ENCODE data around the gene PTPN11.
A peak's percentile ranks its signal among the peaks of the same experiment; 100 is the strongest.
"Not testable (repeated sequence)": the region's sequence is repeated elsewhere in the genome, so short reads cannot be mapped to it uniquely, and the experiment has no call there.

Gene PTPN11

DNA sequence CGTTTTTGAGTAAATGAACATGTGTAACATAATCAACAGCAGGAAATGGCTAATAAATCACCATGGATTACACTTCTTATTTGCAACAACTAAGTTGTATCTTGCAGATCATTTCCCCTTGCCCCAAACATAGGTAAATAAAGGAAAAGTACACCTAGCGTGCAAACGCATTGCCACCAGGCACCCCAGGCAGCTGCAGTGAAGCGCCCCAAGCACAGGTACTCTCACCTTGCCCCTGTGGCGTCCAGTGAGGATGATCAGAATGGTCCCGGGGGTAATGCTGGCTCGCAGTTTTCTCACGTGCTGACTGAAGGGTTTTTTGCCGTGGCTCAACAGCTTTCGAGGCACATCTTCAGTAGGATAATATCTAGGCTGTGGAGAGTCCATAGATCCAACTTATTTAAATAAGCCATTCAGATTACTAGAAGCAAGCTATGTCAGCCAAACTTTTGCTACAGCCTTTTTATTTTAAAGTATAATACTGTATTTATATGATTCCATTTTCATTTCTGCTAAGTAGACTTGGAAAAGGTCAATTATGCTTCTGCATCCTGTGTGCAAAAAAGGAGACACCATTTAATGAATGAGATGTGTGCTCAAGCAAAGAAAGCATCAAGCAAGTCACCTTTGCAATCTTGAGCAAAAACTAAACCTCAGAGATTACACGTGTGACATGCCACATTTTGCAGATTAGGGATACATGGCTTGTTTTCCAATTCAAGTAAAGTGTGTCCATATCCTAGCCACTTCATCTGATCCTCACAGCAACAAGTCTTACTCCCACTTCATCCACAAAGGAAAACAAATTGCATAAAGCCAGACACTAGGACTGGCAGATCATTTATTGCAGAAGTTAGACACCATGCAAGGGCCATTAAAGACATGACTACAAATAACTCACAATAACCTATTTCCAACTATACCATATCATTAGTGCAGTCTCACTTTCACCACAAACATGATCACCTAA lies 11.9 kb upstream of the PTPN11 start:
- in situ Hi-C loops (cut with HindIII; ENCODE audit: low pct_ligation_motif_present, low pct_unique_long_range_greater_than_20kb, low sequenced_read_pairs) = no loop called here

DNA sequence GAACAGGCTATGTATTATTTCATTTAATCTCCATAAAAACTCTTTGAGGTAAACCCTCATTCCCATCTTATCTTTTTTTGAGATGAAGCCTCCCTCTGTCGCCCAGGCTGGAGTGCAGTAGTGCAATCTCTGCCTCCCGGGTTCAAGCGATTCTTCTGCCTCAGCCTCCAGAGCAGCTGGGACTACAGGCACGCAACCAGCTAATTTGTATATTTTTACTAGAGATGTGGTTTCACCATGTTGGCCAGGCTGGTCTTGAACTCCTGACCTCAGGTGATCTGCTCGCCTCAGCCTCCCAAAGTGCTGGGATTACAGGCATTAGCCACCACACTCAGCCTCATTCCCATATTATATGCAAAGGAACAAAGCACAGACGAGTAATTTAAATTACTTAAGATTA lies 11.1 kb upstream of the PTPN11 start:
- in situ Hi-C loops (cut with HindIII; ENCODE audit: low pct_ligation_motif_present, low pct_unique_long_range_greater_than_20kb, low sequenced_read_pairs); DNase-seq: not testable (repeated sequence)

More for the DNA sequence above, 11.9 kb upstream of the PTPN11 start:
- DNase-seq = no peak

DNA sequence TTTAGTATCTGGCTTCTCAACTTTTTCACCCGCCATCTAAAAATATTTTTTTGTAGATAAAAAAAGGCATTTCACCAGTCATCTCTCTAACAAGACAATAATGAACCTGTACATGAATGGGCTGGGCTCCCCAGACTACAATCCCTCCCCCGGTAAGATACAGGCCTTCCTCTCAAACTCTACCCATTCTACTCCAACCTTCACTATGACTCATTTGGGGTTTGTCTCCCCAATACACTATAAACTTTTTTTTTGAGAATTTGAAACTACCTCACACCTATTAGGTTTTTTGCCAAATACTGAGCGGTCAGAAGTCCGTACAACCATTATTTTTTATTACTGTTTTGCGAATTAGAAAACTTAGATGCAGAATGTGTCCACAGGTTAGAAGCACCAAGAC lies 10.1 kb upstream of the PTPN11 start:
- in situ Hi-C loops (cut with HindIII; ENCODE audit: low pct_ligation_motif_present, low pct_unique_long_range_greater_than_20kb, low sequenced_read_pairs) = no loop called here

DNA sequence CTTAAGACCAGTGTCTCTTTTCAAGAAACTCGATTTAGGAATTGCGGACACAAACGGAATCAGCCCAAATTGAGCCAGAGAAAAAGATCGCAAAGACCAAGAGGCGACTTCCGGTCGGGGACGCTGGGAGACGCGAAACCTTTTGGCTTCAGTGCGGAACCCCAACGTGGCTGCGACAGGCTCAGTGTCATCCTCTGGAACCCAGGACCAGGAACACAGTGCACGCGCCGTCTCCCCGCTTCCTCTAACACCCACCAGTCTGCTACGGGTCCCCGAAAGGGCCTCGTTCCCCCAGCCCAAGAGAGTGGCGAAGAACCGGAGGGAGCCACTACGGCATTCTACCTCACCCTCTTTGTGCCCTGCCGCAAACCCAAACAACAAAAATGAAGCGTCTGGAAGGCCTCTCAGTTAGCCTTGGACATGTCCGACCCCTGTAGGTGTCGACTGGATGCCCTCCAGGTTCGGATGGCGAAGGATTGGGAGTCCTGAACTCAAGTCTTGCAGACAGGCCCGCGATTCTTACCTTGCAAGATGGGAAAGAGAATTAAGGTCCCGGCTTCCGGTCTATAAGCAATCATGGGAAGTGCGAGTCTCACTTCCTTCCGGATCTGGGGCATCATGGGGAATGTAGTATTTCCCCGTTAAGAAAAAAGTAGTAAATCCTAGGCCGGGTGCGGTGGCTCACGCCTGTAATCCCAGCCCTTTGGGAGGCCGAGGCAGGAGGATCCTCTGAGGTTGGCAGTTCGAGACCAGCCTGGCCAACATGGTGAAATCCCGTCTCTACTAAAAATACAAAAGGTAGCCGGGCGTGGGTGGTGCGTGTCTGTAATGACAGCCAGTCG lies 9.5 kb upstream of the PTPN11 start, which contains the start of gene RPL6:
Gene RPL6 (minus strand): TSS at position 542 of the 842 bp plus-strand sequence. CDS start 949 bp downstream, outside the sequence.
- in situ Hi-C loops (cut with HindIII; ENCODE audit: low pct_ligation_motif_present, low pct_unique_long_range_greater_than_20kb, low sequenced_read_pairs) = no loop called here
- peak; percentile 98 for DNase-seq

More for the DNA sequence above, 10.1 kb upstream of the PTPN11 start:
- DNase-seq = peak; percentile 9

DNA sequence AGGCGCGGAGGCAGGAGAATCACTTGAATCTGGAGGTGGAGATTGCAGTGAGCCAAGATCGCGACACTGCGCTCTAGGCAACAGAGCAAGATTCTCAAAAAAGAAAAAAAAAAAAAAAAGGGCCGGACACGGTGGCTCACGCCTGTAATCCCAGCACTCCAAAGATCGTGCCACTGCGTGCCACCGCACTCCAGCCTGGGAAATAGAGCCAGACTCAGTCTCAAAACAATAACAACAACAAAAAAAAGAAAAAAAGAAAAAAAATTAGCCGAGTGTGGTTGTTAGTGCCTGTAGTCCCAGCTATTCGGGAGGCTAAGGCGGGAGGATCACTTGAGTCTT lies 8.9 kb upstream of the PTPN11 start:
- in situ Hi-C loops (cut with HindIII; ENCODE audit: low pct_ligation_motif_present, low pct_unique_long_range_greater_than_20kb, low sequenced_read_pairs) = no loop called here
- no peak for DNase-seq

DNA sequence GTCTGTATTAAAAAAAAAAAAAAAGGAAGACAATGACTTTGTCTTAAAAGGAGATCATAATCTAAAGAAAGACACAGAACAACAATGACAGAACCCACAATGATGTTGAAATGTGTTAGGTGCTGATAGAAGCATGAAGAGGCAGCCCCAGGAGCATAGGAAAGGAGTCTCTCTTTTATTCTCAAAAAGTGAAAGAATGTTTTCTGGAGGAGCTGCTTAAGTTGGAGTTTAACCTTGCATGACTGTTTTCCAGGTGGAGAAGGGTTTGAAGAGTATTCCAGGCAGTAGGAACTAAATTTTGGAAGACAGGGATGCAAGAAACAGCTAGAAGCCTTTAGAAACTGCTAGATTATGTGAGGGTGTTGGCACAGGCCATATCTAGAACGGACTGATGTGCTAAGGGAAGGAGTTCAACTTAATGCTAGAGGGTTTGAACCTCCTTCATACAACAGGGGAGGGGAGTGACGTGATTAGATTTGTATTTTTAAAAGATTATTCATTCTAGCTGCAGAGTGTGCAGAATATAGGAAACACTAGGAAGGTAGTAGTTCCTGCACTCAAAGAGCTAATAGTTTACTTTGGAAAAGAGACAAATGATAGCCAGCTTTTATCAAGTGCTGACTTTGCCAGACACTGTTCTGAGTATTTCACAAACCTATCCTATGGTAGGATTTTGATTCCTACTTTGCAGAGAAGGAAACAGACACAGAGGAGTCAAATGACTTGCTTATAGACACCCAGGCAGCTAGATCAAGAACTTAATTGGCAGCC lies 4.7 kb upstream of the PTPN11 start:
- DNase-seq = no peak
- in situ Hi-C loops (cut with HindIII; ENCODE audit: low pct_ligation_motif_present, low pct_unique_long_range_greater_than_20kb, low sequenced_read_pairs) = no loop called here

DNA sequence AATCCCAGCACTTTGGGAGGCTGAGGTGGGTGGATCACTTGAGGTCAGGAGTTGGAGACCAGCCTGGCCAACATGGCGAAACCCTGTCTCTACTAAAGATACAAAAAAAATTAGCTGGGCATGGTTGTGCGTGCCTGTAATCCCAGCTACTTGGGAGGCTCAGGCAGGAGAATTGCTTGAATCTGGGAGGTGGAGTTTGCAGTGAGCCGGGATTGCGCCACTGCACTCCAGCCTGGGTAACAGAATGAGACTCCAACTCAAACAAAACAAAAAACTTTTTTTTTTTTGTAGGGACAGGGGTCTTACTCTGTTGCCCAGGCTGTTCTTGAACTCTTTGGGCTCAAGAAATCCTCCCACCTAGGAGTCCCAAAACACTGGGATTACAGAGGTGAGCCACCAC lies 3.3 kb upstream of the PTPN11 start:
- DNase-seq; in situ Hi-C loops (cut with HindIII; ENCODE audit: low pct_ligation_motif_present, low pct_unique_long_range_greater_than_20kb, low sequenced_read_pairs): not testable (repeated sequence)

DNA sequence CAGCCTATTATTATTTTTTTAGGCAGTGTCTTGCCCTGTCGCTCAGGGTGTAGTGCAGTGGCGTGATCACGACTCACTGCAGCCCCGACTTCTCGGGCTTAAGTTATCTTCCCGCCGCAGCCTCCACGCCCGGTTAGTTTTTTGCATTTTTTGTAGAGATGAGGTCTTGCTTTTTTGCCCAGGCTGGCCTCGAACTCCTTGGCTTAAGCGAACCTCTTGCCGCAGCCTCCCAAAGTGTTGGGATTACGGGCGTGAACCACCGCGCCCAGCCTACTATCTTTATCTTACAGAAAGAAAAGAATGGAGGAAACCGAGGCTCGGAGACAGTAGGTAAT lies 507 bp upstream of the PTPN11 start:
- DNase-seq = peak; percentile 65
- in situ Hi-C loops (cut with HindIII; ENCODE audit: low pct_ligation_motif_present, low pct_unique_long_range_greater_than_20kb, low sequenced_read_pairs) = no loop called here

DNA sequence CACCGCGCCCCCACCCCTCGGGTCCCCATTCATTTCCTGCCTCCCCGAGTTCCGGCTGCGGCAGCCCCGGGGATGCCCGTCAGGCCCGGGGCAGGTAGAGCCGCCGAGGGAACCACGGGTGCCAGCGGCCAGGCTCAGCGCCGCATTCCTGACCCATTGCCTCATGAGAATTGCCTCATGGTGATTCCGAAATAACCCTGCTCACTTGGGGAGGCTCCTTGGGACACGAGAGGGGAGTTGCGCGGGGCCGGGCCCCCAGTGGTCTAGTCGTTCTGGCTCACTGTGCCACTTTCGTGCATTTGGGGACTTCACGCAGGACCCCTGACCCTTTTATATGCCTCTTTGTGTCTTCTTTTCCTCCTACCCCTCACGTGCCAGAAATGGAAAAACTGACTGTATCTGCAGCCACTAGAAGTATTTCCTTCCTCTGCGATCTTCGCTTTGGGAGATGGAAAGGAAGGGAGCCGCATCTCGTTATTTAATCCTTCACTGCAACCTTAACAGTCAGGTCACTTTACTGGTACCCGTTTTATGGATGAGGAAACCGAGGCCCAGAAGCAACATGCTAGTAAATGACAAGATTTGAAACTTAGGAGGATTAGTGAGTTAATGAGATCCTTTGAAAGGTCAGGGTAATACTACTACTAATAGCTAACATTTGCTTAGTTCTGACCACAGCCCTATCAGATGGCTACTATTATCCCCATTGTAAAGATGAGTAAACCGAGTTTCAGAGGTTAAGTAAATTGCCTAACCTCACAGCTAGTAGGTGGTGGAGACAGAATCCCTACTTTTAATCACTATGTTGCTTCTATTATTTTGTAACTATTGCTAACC lies 768 bp downstream of the PTPN11 start:
- in situ Hi-C loops (cut with HindIII; ENCODE audit: low pct_ligation_motif_present, low pct_unique_long_range_greater_than_20kb, low sequenced_read_pairs) = no loop called here
- DNase-seq = peak; percentile 93

DNA sequence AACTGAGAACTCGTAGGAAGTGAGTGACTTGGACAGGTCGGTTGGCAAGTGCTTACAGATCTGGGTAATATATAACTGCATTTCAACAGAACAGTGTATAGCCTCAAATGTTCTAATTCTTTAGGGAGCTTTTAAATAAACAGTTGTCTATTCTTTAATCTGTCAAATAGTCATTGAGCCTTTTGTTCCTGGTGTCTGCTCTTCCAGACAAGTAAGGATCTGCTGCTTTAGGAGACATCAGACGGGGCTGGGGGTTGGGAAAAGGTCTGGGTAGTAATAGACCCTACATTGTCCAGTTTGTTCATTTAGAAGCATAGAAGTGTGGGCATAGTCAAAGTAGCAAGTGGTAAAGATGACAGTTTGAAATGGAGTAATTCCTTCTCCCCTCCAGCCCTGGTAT lies 2.0 kb downstream of the PTPN11 start:
- in situ Hi-C loops (cut with HindIII; ENCODE audit: low pct_ligation_motif_present, low pct_unique_long_range_greater_than_20kb, low sequenced_read_pairs) = no loop called here
- no peak for DNase-seq

DNA sequence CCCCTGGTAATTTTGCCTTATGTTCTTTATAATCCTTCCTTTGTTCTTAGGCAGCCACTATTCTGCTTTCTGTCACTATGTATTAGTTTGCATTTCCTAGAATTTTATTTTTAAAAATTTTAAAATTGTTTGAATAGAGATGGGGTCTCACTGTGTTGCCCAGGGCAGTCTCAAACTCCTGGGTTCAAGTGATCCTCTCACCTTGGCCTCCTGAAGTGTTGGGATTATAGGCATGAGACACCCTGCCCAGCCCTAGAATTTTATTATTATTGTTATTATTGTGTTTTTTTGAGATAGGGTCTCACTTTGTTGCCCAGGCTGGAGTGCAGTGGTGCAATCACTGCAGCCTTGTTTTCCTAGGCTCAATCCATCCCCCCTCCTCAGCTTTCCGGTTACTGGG lies 2.6 kb downstream of the PTPN11 start:
- DNase-seq = no peak
- in situ Hi-C loops (cut with HindIII; ENCODE audit: low pct_ligation_motif_present, low pct_unique_long_range_greater_than_20kb, low sequenced_read_pairs) = no loop called here

DNA sequence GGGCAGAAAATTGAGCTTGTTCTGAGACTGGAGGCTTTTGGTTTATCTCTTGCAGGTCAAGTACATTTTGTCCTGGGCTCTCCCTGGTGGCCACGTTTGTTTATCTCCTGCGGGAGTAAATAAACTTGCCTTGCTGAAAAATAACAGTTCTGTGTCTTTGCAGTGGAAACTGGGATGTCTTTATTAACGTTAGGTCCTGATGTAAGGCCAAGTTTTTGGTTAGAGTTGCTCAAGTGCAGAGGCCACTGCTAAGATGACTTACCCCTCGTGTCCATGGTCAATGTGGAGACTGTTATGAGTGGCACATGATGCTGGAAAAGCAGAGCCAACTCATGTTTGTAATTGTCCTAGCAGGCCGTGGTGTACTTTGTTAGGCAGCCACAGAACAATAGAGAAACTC lies 3.8 kb downstream of the PTPN11 start:
- DNase-seq = no peak
- in situ Hi-C loops (cut with HindIII; ENCODE audit: low pct_ligation_motif_present, low pct_unique_long_range_greater_than_20kb, low sequenced_read_pairs) = no loop called here

DNA sequence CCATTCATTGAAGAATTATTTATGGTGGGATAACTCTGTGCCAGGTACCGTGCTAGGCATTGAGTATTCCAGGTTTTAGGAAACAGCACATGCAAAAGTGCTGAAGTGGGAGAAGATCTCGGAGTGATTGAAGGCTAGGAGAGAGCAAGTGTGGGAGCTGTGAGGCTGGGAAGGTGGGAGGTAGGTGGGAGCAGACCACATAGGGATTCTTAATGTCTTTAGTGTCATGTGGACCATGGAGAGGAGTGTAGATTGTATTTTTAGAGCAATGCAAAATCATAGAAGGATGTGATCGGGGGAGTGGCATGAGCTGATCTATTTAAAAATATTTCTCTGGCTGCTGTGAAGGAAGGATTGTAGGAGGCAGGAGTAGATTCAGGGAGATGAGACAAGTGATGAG lies 5.4 kb downstream of the PTPN11 start:
- in situ Hi-C loops (cut with HindIII; ENCODE audit: low pct_ligation_motif_present, low pct_unique_long_range_greater_than_20kb, low sequenced_read_pairs) = no loop called here
- DNase-seq = no peak

DNA sequence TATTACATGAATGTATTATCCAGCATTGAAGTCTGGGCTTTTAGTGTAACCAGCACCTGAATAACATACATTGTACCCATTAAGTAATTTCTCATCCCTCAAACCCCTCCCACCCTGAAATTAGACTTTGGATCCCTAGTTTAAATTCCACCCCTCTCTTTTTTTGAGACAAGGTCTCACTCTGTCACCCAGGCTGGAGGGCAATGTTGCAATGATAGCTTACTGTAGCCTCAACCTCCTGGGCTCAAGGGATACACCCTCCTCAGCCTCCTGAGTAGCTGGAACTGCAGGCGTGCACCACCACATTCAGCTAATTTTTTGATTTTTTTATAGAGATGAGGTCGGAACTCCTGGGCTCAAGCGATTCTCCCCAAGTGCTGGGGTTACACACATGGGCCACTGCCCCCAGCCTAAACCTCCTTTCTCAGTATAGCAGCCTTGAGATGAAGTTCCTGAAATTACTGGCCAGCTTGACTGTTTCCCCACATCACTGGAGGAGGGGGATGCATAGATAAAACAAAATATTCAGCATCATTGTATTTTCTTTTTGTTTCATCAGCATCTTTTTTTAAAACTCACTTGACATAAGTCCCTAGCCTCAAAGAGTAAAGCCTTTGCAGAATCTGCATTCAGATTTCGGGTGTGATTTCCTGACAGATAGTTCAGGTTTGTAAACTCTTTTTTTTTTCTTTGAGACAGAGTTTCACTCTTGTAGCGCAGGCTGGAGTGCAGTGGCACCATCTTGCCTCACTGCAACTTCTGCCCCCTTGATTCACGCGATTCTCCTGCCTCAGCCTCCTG lies 7.0 kb downstream of the PTPN11 start:
- no peak for DNase-seq
- in situ Hi-C loops (cut with HindIII; ENCODE audit: low pct_ligation_motif_present, low pct_unique_long_range_greater_than_20kb, low sequenced_read_pairs) = no loop called here

DNA sequence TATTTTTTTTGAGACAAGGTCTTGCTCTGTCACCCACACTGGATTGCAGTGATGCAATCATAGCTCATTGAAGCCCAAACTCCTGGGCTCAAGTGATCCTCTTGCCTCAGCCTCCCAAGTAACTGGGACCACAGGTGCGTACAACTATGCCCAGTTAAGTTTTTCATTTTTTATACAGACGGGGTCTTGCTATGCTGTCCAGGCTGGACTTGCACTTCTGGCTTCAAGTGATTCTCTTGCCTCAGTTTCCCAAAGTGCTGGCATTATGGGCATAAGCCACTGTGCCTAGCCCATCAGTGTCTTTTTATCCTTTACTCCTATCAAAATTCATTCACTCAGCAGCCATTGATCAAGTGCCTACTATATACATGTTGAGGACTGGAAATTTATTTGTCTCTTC lies 9.0 kb downstream of the PTPN11 start:
- in situ Hi-C loops (cut with HindIII; ENCODE audit: low pct_ligation_motif_present, low pct_unique_long_range_greater_than_20kb, low sequenced_read_pairs) = no loop called here
- no peak for DNase-seq

DNA sequence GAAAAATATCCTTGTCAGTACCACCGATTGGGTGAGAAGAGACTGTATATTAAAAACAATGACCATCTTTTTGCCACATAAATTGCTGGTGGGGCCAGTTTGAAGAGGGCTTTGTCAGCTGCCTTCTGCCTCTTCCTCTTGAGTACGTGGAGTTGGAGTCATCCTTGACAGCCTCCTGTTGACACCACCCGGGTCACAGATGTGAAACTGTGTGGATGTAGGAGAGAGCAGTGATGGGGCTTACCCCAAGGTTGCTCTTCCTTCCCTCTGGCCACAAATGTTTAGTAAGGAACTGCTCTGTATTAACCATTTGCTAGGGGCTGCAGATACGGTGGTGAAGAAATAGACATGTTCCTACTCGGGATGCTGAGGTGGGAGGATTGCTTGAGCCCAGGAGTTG lies 12.2 kb downstream of the PTPN11 start:
- no peak for DNase-seq
- in situ Hi-C loops (cut with HindIII; ENCODE audit: low pct_ligation_motif_present, low pct_unique_long_range_greater_than_20kb, low sequenced_read_pairs) = no loop called here

DNA sequence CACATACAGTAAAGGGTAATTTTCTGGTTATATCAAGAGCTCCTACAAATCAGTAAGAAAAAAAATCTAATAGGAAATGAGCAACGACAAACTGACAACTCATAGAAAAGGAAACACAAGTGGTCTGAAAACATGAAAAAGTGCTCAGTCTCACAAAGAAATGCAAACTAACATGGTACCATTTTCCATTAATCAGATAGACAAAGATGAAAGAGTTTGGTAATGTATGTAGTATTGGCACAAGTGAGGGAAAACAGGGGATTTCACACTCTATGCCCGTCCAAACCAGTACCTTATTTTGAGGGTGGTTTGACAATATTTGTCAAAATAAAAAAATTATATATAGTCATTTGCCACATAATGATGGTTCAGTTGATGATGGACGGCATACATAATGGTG lies 13.2 kb downstream of the PTPN11 start:
- in situ Hi-C loops (cut with HindIII; ENCODE audit: low pct_ligation_motif_present, low pct_unique_long_range_greater_than_20kb, low sequenced_read_pairs) = no loop called here

More for the DNA sequence above, 13.2 kb downstream of the PTPN11 start:
- no peak for DNase-seq
